ENCODE data around the gene BACH2. TPM values are rescaled to one million over a fixed set of nuclear protein-coding genes. Genes with fewer than 3 reads are reported as not detected.

The BACH2 gene
- total RNA-seq, 1 donor = 3.6 TPM

DNA sequence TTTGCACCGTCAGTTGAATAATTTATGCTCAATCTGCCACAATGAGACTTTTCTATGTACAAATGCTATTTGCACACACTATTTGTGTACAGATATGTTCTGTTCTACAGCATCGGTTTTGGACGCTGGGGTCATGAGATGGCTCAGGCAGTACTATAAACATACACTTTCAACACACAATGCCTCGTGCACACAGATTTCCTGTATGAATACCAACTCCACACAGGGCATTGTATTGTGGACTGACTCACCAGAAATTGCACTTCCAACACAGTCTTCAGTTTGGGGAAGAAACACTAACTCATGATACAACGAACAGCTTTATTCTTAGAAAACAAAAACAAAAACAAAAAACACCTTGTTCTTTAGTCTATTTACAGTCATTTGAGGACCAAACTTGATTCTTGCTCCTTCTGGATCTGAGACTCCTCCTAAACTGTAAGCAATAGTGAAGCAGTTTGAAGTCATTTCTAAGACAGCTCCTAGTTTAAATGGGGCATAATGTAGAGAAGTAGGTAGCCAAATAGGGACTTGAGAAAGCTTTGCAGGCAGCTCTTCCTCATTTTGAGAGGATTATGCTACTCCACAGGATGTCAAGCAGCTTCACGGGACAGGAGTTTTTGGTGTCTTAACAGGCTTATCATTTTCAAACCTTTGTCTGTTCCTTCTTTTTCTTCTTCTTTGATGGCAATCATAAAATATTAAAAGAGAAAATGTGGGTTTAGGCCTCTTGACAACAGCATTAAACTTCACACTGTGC is 368.7 kb downstream of the BACH2 start:
- Histone ChIP-seq H3K27ac (ENCODE audit: low read depth, low read length) (no peak overlapping the region), H3K9me3 (ENCODE audit: low read depth, low read length) (no peaks in the 10 kb centered on the region), H2AFZ (ENCODE audit: low read length) (no peak overlapping the region), H4K20me1 (ENCODE audit: insufficient read depth, low read length) (no peaks in the 10 kb centered on the region), H3K4me3 (ENCODE audit: insufficient read depth, low read length) (no peak overlapping the region), H3K36me3 (ENCODE audit: insufficient read depth, low read length) (no peaks in the 10 kb centered on the region), H3K4me2 (ENCODE audit: insufficient read depth, low read length) (no peak overlapping the region), H3K79me2 (ENCODE audit: insufficient read depth, low read length) (no peaks in the 10 kb centered on the region), H3K4me1 (ENCODE audit: insufficient read depth, low read length) (no peaks in the 10 kb centered on the region), H3K27me3 (ENCODE audit: insufficient read depth, low read length) (peaks cover 7% of the 10 kb centered on the region)
- no peak for TF ChIP-seq CTCF (IDR thresholded peaks at IDR 0.05; ENCODE audit: extremely low read depth, low read depth, low read length)
- DNase-seq (ENCODE audit: insufficient read length, low spot score, missing footprints) = no peak

DNA sequence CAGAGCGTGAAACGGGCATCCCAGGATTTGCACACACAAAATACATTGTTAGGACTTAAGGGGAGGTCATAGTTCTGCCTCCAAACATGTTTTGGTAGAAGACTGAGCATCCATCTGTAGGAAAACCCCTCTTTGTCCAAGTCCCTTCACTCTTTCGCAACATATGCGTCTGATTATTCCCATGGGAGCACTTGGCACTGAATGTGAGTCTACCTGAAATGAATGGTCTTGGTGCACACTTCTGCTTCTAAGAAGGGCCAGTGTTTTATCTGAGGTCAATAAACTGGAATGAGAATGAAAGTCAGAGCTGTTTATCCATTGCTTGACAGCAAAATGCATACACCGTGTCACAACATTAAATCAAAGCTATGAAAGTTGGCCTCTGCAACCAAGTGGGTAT is 369.4 kb downstream of the BACH2 start:
- Histone ChIP-seq H3K27me3 (ENCODE audit: insufficient read depth, low read length) (peaks cover 7% of the 10 kb centered on the region), H3K36me3 (ENCODE audit: insufficient read depth, low read length) (no peaks in the 10 kb centered on the region), H3K4me3 (ENCODE audit: insufficient read depth, low read length) (no peak overlapping the region), H3K9me3 (ENCODE audit: low read depth, low read length) (no peaks in the 10 kb centered on the region), H3K4me2 (ENCODE audit: insufficient read depth, low read length) (no peak overlapping the region), H3K4me1 (ENCODE audit: insufficient read depth, low read length) (no peaks in the 10 kb centered on the region), H3K79me2 (ENCODE audit: insufficient read depth, low read length) (no peaks in the 10 kb centered on the region), H4K20me1 (ENCODE audit: insufficient read depth, low read length) (no peaks in the 10 kb centered on the region), H2AFZ (ENCODE audit: low read length) (no peak overlapping the region), H3K27ac (ENCODE audit: low read depth, low read length) (no peak overlapping the region)
- no peak for TF ChIP-seq CTCF (IDR thresholded peaks at IDR 0.05; ENCODE audit: extremely low read depth, low read depth, low read length)
- DNase-seq (ENCODE audit: insufficient read length, low spot score, missing footprints) = no peak

DNA sequence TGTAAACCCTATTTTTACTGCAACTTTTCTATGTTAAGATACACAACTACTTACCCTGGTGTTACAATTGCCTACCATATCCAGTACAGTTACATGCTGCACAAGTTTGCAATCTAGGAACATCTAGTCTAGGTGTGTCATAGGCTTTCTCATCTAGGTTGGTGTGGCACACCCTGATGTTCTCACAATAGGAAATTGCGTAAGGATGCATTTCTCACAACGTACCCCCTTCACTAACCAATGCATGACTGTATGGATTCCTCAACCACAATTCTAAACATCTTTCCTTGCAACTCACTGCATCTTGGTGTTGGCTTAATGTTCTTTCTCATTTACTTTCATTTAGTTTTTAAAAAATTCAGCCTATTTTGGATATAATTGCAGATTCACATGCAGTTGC is 370.8 kb downstream of the BACH2 start:
- DNase-seq (ENCODE audit: insufficient read length, low spot score, missing footprints) = no peak
- Histone ChIP-seq H4K20me1 (ENCODE audit: insufficient read depth, low read length) (no peaks in the 10 kb centered on the region), H3K27ac (ENCODE audit: low read depth, low read length) (no peak overlapping the region), H3K4me1 (ENCODE audit: insufficient read depth, low read length) (no peaks in the 10 kb centered on the region), H3K4me3 (ENCODE audit: insufficient read depth, low read length) (no peak overlapping the region), H3K27me3 (ENCODE audit: insufficient read depth, low read length) (peaks cover 7% of the 10 kb centered on the region), H3K9me3 (ENCODE audit: low read depth, low read length) (no peaks in the 10 kb centered on the region), H3K79me2 (ENCODE audit: insufficient read depth, low read length) (no peaks in the 10 kb centered on the region), H3K4me2 (ENCODE audit: insufficient read depth, low read length) (no peak overlapping the region), H2AFZ (ENCODE audit: low read length) (no peak overlapping the region), H3K36me3 (ENCODE audit: insufficient read depth, low read length) (no peaks in the 10 kb centered on the region)
- TF ChIP-seq CTCF (IDR thresholded peaks at IDR 0.05; ENCODE audit: extremely low read depth, low read depth, low read length) = no peak

DNA sequence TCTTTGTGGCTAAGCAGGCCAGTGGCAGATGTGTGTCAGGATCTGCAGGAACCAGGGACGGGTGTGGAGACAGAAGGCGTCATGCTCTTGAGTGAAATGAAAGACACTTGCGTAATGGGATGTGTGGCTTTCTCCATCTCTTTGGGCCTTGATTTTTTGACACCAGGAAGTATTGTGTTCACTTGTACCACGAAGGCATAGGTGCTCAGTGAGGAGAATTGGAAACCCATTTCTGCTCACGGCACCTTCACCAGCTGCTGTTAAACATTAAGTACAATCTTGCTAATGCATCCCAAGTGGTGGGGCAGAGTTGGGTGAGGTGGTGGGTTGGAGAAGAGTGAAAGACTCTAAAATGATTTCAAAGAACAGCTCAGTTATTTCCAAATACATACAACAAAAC is 372.4 kb downstream of the BACH2 start:
- no peak for DNase-seq (ENCODE audit: insufficient read length, low spot score, missing footprints)
- Histone ChIP-seq H3K79me2 (ENCODE audit: insufficient read depth, low read length) (no peaks in the 10 kb centered on the region), H3K27ac (ENCODE audit: low read depth, low read length) (no peak overlapping the region), H2AFZ (ENCODE audit: low read length) (no peak overlapping the region), H3K4me3 (ENCODE audit: insufficient read depth, low read length) (no peak overlapping the region), H3K27me3 (ENCODE audit: insufficient read depth, low read length) (peaks cover 7% of the 10 kb centered on the region), H4K20me1 (ENCODE audit: insufficient read depth, low read length) (no peaks in the 10 kb centered on the region), H3K4me1 (ENCODE audit: insufficient read depth, low read length) (no peaks in the 10 kb centered on the region), H3K4me2 (ENCODE audit: insufficient read depth, low read length) (no peak overlapping the region), H3K36me3 (ENCODE audit: insufficient read depth, low read length) (no peaks in the 10 kb centered on the region), H3K9me3 (ENCODE audit: low read depth, low read length) (no peaks in the 10 kb centered on the region)
- no peak for TF ChIP-seq CTCF (IDR thresholded peaks at IDR 0.05; ENCODE audit: extremely low read depth, low read depth, low read length)
